Liver (tissue), 3 donors: ENCODE data around the gene HDAC2.
"Not testable (repeated sequence)": the region's sequence is repeated elsewhere in the genome, so short reads cannot be mapped to it uniquely, and the experiment has no call there.

Experiments
- CTCF ChIP-seq: fragments of 150-350 bp; IDR thresholded peaks from 2 replicates; pipeline ENCODE4 v1.5.1; 2017; ENCODE audit warnings: improper control_type of control experiment, low read depth, low read length; ENCODE audit not compliant: missing input control
- HNF4A ChIP-seq, 2 donors: conservative IDR thresholded peaks; 2 replicates each; pipeline ENCODE4 v1.6.1; 2016; ENCODE audit warnings: antibody characterized with exemption in 2 of 2, mild to moderate bottlenecking in 2 of 2
- MAX ChIP-seq: IDR thresholded peaks from 2 replicates; pipeline ENCODE4 v1.6.1; 2016; ENCODE audit warnings: antibody characterized with exemption
- RAD21 ChIP-seq, 2 donors: IDR thresholded peaks; 2 replicates each; pipeline ENCODE4 v1.6.1; 2016; ENCODE audit warnings: antibody characterized with exemption in 2 of 2, mild to moderate bottlenecking in 2 of 2
- REST ChIP-seq: IDR thresholded peaks from 2 replicates; pipeline ENCODE4 v1.6.1; 2016; ENCODE audit warnings: antibody characterized with exemption, mild to moderate bottlenecking
- RXRA ChIP-seq, 2 donors: IDR thresholded peaks; 2 replicates each; pipeline ENCODE4 v1.6.1; 2017 to 2018; ENCODE audit warnings: antibody characterized with exemption in 2 of 2, mild to moderate bottlenecking in 1 of 2
- SP1 ChIP-seq: IDR thresholded peaks from 2 replicates; pipeline ENCODE4 v1.6.1; 2018; ENCODE audit warnings: antibody characterized with exemption, mild to moderate bottlenecking
- TAF1 ChIP-seq: conservative IDR thresholded peaks from 2 replicates; pipeline ENCODE4 v1.6.1; 2016; ENCODE audit warnings: antibody characterized with exemption, mild to moderate bottlenecking
- donor health status: healthy.
- donor health status: healthy.

- TF ChIP-seq REST; MAX; RXRA (IDR thresholded peaks at IDR 0.05); CTCF; HNF4A (conservative IDR thresholded peaks at IDR 0.05); TAF1; RAD21 (IDR thresholded peaks at IDR 0.05); SP1: not testable (repeated sequence)
These were observed 39.0 kb downstream of the HDAC2 start for GRCh38 chr6:113931907-113932306.
